Neural crest cell (in vitro differentiated cells): ENCODE results near the gene UCP3. TPM values are rescaled to one million over a fixed set of nuclear protein-coding genes. Genes with fewer than 3 reads are reported as not detected.
"Not testable (repeated sequence)": the region's sequence is repeated elsewhere in the genome, so short reads cannot be mapped to it uniquely, and the experiment has no call there.

Experiments used
- DNase-seq: peaks from one replicate; pipeline ENCODE4 v3.0.0; 2021; ENCODE audit warnings: low read depth, mixed read lengths, low spot score
- H3K27ac Mint-ChIP-seq: one replicate; pipeline ENCODE4 v1.8.0; 2021; ENCODE audit warnings: mild to moderate bottlenecking, mixed read lengths; ENCODE audit not compliant: unreplicated experiment
- H3K27me3 Mint-ChIP-seq: 2 replicates; pipeline ENCODE4 v1.8.0; 2021; ENCODE audit warnings: low read depth, mild to moderate bottlenecking, mixed read lengths
- H3K36me3 Mint-ChIP-seq: 2 replicates; pipeline ENCODE4 v1.8.0; 2021; ENCODE audit warnings: low read depth, mild to moderate bottlenecking, mixed read lengths
- H3K4me1 Mint-ChIP-seq: 2 replicates; pipeline ENCODE4 v1.8.0; 2021; ENCODE audit warnings: mixed read lengths
- H3K4me3 Mint-ChIP-seq: one replicate; pipeline ENCODE4 v1.8.0; 2021; ENCODE audit warnings: mild to moderate bottlenecking, mixed read lengths
- H3K9me3 Mint-ChIP-seq: 2 replicates; pipeline ENCODE4 v1.8.0; 2021; ENCODE audit warnings: mixed read lengths
- total RNA-seq: library from RNA; stranded (reverse); gene quantifications from 2 replicates; pipeline ENCODE4 v1.2.1, GENCODE V29; 2021
- TF ChIP-seq, protein P1 (sequence below): fragments of 200-600 bp; sonication (generic); conservative IDR thresholded peaks from 2 replicates; pipeline ENCODE4 v1.5.0; 2021; ENCODE audit warnings: antibody characterized with exemption, mild to moderate bottlenecking

Gene UCP3
- total RNA-seq, 1 donor from 2014 or later, result 4.0 TPM

DNA sequence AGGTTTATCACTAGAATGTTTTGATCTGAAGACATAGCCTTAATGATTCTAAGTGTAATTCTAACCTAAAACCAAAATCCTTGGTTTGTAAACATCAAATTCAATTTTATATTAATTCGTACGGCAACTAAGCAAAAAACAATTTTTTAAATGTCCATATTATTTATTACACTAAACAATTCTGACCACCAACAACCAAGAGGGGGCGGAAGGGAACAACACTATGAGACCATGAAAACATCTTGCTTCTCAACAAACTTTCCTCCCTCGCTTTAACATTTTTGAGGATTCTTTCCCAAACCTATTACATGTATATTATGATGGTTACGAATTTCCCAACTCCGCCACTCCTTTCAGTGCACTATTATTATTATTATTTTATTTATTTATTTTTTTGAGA is 19.7 kb downstream of the UCP3 start:
- H3K27ac Mint-ChIP-seq, result no peak overlapping the region
- no peaks in the 10 kb centered on the region for H3K27me3 Mint-ChIP-seq
- peaks cover under 1% of the 10 kb centered on the region for H3K4me1 Mint-ChIP-seq
- TF ChIP-seq, protein P1, sequence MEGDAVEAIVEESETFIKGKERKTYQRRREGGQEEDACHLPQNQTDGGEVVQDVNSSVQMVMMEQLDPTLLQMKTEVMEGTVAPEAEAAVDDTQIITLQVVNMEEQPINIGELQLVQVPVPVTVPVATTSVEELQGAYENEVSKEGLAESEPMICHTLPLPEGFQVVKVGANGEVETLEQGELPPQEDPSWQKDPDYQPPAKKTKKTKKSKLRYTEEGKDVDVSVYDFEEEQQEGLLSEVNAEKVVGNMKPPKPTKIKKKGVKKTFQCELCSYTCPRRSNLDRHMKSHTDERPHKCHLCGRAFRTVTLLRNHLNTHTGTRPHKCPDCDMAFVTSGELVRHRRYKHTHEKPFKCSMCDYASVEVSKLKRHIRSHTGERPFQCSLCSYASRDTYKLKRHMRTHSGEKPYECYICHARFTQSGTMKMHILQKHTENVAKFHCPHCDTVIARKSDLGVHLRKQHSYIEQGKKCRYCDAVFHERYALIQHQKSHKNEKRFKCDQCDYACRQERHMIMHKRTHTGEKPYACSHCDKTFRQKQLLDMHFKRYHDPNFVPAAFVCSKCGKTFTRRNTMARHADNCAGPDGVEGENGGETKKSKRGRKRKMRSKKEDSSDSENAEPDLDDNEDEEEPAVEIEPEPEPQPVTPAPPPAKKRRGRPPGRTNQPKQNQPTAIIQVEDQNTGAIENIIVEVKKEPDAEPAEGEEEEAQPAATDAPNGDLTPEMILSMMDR, result no peak
- no peak overlapping the region for H3K4me3 Mint-ChIP-seq
- no peak for DNase-seq
- no peaks in the 10 kb centered on the region for H3K36me3 Mint-ChIP-seq
- H3K9me3 Mint-ChIP-seq, result no peaks in the 10 kb centered on the region

DNA sequence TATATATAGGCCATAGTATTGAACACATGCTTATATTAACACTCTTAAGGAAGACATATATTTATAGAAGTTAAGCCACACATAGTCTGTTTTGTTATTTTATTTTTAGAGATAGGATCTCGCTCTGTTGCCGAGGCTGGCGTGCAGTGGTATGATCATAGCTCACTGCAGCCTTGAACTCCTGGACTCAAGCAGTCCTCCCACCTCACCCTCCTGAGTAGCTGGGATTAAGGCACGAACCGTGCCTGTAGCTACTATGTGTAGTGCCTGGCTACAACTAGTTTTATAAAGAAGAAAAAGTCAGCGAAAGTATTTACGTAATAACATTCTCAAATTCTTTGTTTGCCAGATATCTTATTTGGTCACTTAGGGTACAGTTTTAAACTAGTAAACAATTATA is 20.7 kb downstream of the UCP3 start:
- H3K9me3 Mint-ChIP-seq, result no peaks in the 10 kb centered on the region
- no peak overlapping the region for H3K4me3 Mint-ChIP-seq
- H3K36me3 Mint-ChIP-seq, result no peaks in the 10 kb centered on the region
- TF ChIP-seq, protein P1, result no peak
- H3K27ac Mint-ChIP-seq, result no peak overlapping the region
- H3K4me1 Mint-ChIP-seq, result peaks cover 9% of the 10 kb centered on the region
- no peak for DNase-seq
- H3K27me3 Mint-ChIP-seq, result no peaks in the 10 kb centered on the region

GRCh38 chr11:73985661-73986060 is 23.2 kb downstream of the UCP3 start:
- Mint-ChIP-seq H3K4me1 (peaks cover 33% of the 10 kb centered on the region), H3K4me3 (peak overlapping the region; percentile 35)
- H3K27me3 Mint-ChIP-seq, H3K9me3 Mint-ChIP-seq, H3K36me3 Mint-ChIP-seq, DNase-seq, H3K27ac Mint-ChIP-seq: not testable (repeated sequence)

DNA sequence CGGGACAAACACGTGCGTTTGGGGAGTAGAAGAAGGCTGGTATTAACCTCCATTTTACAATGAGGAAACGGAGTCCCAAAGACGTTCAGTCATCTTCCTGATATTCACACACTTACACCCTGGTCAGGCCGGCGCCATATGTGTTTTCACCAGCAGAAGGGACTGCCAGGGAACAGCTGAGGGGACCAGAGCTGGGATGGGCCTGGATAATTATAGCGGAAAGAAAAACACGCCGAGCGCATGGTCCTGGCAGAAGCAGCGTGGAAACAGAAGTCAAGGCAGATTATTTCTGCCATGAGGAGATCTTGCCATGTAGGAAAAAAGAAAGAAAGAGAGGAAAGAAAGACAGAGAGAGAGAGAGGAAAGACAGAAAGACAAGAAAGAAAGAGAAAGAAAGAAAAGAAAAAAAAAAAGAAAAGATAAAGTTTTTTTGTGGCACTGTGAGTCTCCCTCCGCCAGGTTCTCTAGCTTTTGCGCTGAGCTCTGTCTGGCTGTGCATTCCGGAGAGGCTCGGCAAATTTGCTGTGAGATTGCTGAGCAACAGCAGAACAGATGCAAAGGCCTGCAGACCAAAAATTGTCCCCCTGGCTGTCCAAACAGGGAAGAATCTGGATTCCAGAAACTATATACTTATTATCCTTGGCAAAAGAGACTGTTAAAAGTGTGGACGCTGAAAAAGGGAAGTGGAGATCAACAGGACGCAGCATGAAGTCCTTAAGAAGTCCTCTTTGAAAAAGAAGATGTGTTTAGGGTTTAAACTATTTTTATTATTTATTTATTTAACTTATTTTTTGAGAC is 24.9 kb downstream of the UCP3 start:
- Mint-ChIP-seq H3K4me1 (peaks cover 41% of the 10 kb centered on the region), H3K27ac (peak overlapping the region; percentile 88), H3K27me3 (no peaks in the 10 kb centered on the region), H3K36me3 (peaks cover 2% of the 10 kb centered on the region), H3K9me3 (no peaks in the 10 kb centered on the region), H3K4me3 (peak overlapping the region; percentile 94)
- TF ChIP-seq, protein P1, result no peak
- DNase-seq, result no peak

GRCh38 chr11:73982990-73983740 is 25.7 kb downstream of the UCP3 start:
- peak; percentile 83 for DNase-seq
- TF ChIP-seq, protein P1, result no peak
- peak overlapping the region; percentile 94 for H3K4me3 Mint-ChIP-seq
- peak overlapping the region; percentile 97 for H3K27ac Mint-ChIP-seq
- no peaks in the 10 kb centered on the region for H3K9me3 Mint-ChIP-seq
- peaks cover 6% of the 10 kb centered on the region for H3K36me3 Mint-ChIP-seq
- H3K27me3 Mint-ChIP-seq, result no peaks in the 10 kb centered on the region
- H3K4me1 Mint-ChIP-seq, result peaks cover 43% of the 10 kb centered on the region

DNA sequence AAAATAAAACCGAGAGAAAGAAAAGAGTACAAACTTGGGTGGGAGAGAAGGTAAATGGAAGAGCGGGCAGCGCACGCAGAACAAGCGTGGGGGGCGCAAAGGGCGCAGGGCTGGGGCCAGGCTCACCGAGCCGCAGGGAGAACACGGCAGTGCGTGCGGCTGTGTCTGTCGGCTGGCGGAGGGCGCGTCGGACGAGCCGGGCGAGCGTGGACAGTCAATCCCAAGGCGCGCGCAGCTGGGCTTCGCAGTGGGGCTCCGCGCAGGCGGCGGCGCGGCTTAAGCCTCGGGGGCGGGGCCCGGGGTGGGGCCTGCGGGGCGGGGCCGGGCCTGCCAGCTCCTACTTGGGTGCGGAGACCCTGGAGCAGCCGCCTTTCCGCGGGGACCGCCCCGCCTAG is 26.3 kb downstream of the UCP3 start, which contains the start of gene UCP2:
Gene UCP2, minus strand, starts transcription at position 249 of the 395 bp plus-strand sequence. CDS start 4,465 bp downstream, outside the sequence.
- Mint-ChIP-seq H3K36me3 (peaks cover 8% of the 10 kb centered on the region), H3K4me3 (peak within 1 kb of the TSS; percentile 94), H3K4me1 (peaks cover 43% of the 10 kb centered on the region), H3K9me3 (no peaks in the 10 kb centered on the region), H3K27me3 (no peaks in the 10 kb centered on the region), H3K27ac (peak within 1 kb of the TSS; percentile 97)
- TF ChIP-seq, protein P1, result no peak
- peak; percentile 68 for DNase-seq
